ENCODE data around the gene MAPKAPK2.
A peak's percentile ranks its signal among the peaks of the same experiment; 100 is the strongest.

- TF ChIP-seq CTCF (IDR thresholded peaks at IDR 0.05) (no peak), EP300 (IDR thresholded peaks at IDR 0.05) (no peak), POLR2A (IDR thresholded peaks at IDR 0.05) (peak in 1 of 4 donors; percentile 12)
These were observed 52.4 kb downstream of the MAPKAPK2 start for GRCh38 chr1:206736878-206737728.

Data from upper lobe of left lung (tissue), 4 donors.